SU-DHL-6 (cell line): ENCODE results near the gene ZNF674.

Experiments
- CTCF ChIP-seq: fragments of 200-600 bp; sonication (generic); IDR thresholded peaks from one replicate; pipeline ENCODE4 v1.5.1; 2017; ENCODE audit warnings: antibody characterized with exemption, mild to moderate bottlenecking, low read length, moderate library complexity; ENCODE audit not compliant: insufficient read depth, poor library complexity, severe bottlenecking
- EZH2phosphoT487 ChIP-seq: fragments of 200-600 bp; sonication (generic), shearing (Covaris generic); conservative IDR thresholded peaks from 2 replicates; pipeline ENCODE4 v1.6.1; 2018; ENCODE audit warnings: mild to moderate bottlenecking, antibody characterized with exemption, low read length, moderate library complexity, mixed read lengths

GRCh38 chrX:46465203-46465602 is 80.0 kb downstream of the ZNF674 start:
- TF ChIP-seq CTCF: no peak
- no peak for TF ChIP-seq EZH2phosphoT487
